DOHH2 (cell line): ENCODE results near the gene STRADA.

Source experiments
- H3F3A ChIP-seq: fragments of 200-600 bp; sonication (generic), shearing (Covaris generic); 2 replicates; pipeline ENCODE4 v1.6.0; 2016; ENCODE audit warnings: antibody characterized with exemption, mild to moderate bottlenecking; ENCODE audit not compliant: control insufficient read depth, insufficient read depth
- H3K27ac ChIP-seq: fragments of 200-600 bp; sonication (generic); 2 replicates; pipeline ENCODE4 v1.5.1; 2014; ENCODE audit warnings: low read depth, mild to moderate bottlenecking, low read length, moderate library complexity
- H3K27me3 ChIP-seq: fragments of 200-600 bp; sonication (generic); 2 replicates; pipeline ENCODE4 v1.6.1; 2014; ENCODE audit warnings: mild to moderate bottlenecking, low read length, mixed read lengths; ENCODE audit not compliant: control insufficient read depth
- H3K36me3 ChIP-seq: fragments of 200-600 bp; sonication (generic); 2 replicates; pipeline ENCODE4 v1.6.1; 2014; ENCODE audit warnings: mild to moderate bottlenecking, low read length, moderate library complexity, mixed read lengths; ENCODE audit not compliant: control insufficient read depth
- H3K4me1 ChIP-seq: fragments of 200-600 bp; sonication (generic); 2 replicates; pipeline ENCODE4 v1.6.1; 2014; ENCODE audit warnings: mild to moderate bottlenecking, low read length, mixed read lengths; ENCODE audit not compliant: control insufficient read depth
- H3K4me2 ChIP-seq: fragments of 200-600 bp; sonication (generic); 2 replicates; pipeline ENCODE4 v1.6.0; 2014; ENCODE audit warnings: mild to moderate bottlenecking, low read length, moderate library complexity
- H3K4me3 ChIP-seq: fragments of 200-600 bp; sonication (generic); 2 replicates; pipeline ENCODE4 v1.5.1; 2014; ENCODE audit warnings: mild to moderate bottlenecking, low read length, mixed read lengths
- H3K79me2 ChIP-seq: fragments of 200-600 bp; sonication (generic); 2 replicates; pipeline ENCODE4 v1.6.1; 2014; ENCODE audit warnings: mild to moderate bottlenecking, low read length, mixed read lengths; ENCODE audit not compliant: control insufficient read depth
- H3K9me2 ChIP-seq: fragments of 200-600 bp; sonication (generic); replicated peaks from 2 replicates; pipeline ENCODE4 v1.6.1; 2014; ENCODE audit warnings: mild to moderate bottlenecking, low read length, mixed read lengths; ENCODE audit not compliant: control insufficient read depth
- H3K9me3 ChIP-seq: fragments of 200-600 bp; sonication (generic); 2 replicates; pipeline ENCODE4 v1.6.1; 2014; ENCODE audit warnings: antibody characterized with exemption, low read length, mixed read lengths; ENCODE audit not compliant: control insufficient read depth, insufficient read depth
- H4K20me1 ChIP-seq: fragments of 200-600 bp; sonication (generic); 2 replicates; pipeline ENCODE4 v1.6.0; 2014; ENCODE audit warnings: low read depth, mild to moderate bottlenecking, antibody characterized with exemption, low read length, moderate library complexity; ENCODE audit not compliant: control insufficient read depth, insufficient read depth
- EZH2phosphoT487 ChIP-seq: fragments of 200-600 bp; sonication (generic); IDR thresholded peaks from 2 replicates; pipeline ENCODE4 v1.6.1; 2017; ENCODE audit warnings: borderline replicate concordance, mild to moderate bottlenecking, antibody characterized with exemption, low read length, moderate library complexity, mixed read lengths
- TF ChIP-seq, protein P1 (sequence below): fragments of 200-600 bp; sonication (generic); IDR thresholded peaks from one replicate; pipeline ENCODE4 v1.5.1; 2014; ENCODE audit warnings: antibody characterized with exemption, mild to moderate bottlenecking, low read depth, low read length; ENCODE audit not compliant: poor library complexity, severe bottlenecking

Gene STRADA

GRCh38 chr17:63741143-63741407 lies 524 bp downstream of the STRADA start:
- H3K36me3 ChIP-seq = peaks cover 23% of the 10 kb centered on the region
- peaks cover 27% of the 10 kb centered on the region for H3F3A ChIP-seq
- no peaks in the 10 kb centered on the region; the same call in 1 of the 2 replicates for H4K20me1 ChIP-seq
- H3K27me3 ChIP-seq = no peaks in the 10 kb centered on the region
- no peaks in the 10 kb centered on the region for H3K9me3 ChIP-seq
- H3K4me1 ChIP-seq = peaks cover 46% of the 10 kb centered on the region
- H3K4me3 ChIP-seq = peak overlapping the region; percentile 79
- H3K27ac ChIP-seq = peak overlapping the region; percentile 96
- no peaks in the 10 kb centered on the region for H3K9me2 ChIP-seq
- H3K79me2 ChIP-seq = peaks cover 36% of the 10 kb centered on the region
- peak overlapping the region; percentile 83 for H3K4me2 ChIP-seq
- TF ChIP-seq, protein P1, sequence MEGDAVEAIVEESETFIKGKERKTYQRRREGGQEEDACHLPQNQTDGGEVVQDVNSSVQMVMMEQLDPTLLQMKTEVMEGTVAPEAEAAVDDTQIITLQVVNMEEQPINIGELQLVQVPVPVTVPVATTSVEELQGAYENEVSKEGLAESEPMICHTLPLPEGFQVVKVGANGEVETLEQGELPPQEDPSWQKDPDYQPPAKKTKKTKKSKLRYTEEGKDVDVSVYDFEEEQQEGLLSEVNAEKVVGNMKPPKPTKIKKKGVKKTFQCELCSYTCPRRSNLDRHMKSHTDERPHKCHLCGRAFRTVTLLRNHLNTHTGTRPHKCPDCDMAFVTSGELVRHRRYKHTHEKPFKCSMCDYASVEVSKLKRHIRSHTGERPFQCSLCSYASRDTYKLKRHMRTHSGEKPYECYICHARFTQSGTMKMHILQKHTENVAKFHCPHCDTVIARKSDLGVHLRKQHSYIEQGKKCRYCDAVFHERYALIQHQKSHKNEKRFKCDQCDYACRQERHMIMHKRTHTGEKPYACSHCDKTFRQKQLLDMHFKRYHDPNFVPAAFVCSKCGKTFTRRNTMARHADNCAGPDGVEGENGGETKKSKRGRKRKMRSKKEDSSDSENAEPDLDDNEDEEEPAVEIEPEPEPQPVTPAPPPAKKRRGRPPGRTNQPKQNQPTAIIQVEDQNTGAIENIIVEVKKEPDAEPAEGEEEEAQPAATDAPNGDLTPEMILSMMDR = no peak
- TF ChIP-seq EZH2phosphoT487 = no peak

GRCh38 chr17:63740464-63741142 lies 996 bp downstream of the STRADA start:
- peak overlapping the region; percentile 96 for H3K27ac ChIP-seq

GRCh38 chr17:63735691-63736090 lies 5.9 kb downstream of the STRADA start:
- Histone ChIP-seq H3K4me3 (no peak overlapping the region), H4K20me1 (no peaks in the 10 kb centered on the region; the same call in 1 of the 2 replicates), H3K27ac (no peak overlapping the region), H3K9me2 (no peaks in the 10 kb centered on the region), H3K4me2 (no peak overlapping the region), H3K27me3 (no peaks in the 10 kb centered on the region), H3K4me1 (peaks cover 10% of the 10 kb centered on the region), H3F3A (0 out of 2 replicates have a peak, but pooled peaks cover 3% of the 10 kb centered on the region), H3K79me2 (peaks cover 39% of the 10 kb centered on the region), H3K36me3 (peaks cover 3% of the 10 kb centered on the region; the same call in 1 of the 2 replicates), H3K9me3 (no peaks in the 10 kb centered on the region)
- TF ChIP-seq EZH2phosphoT487 = no peak
- TF ChIP-seq, protein P1 = no peak

More at GRCh38 chr17:63740464-63741142, 996 bp downstream of the STRADA start:
- peaks cover 39% of the 10 kb centered on the region for H3K79me2 ChIP-seq
- peaks cover 18% of the 10 kb centered on the region for H3K36me3 ChIP-seq
- no peaks in the 10 kb centered on the region for H3K9me3 ChIP-seq
- H3K4me3 ChIP-seq = peak overlapping the region; percentile 79
- H3K4me2 ChIP-seq = peak overlapping the region; percentile 83
- TF ChIP-seq, protein P1 = no peak
- TF ChIP-seq EZH2phosphoT487 = no peak
- no peaks in the 10 kb centered on the region for H3K9me2 ChIP-seq
- no peaks in the 10 kb centered on the region for H3K27me3 ChIP-seq
- H3F3A ChIP-seq = peaks cover 22% of the 10 kb centered on the region
- no peaks in the 10 kb centered on the region; the same call in 1 of the 2 replicates for H4K20me1 ChIP-seq
- H3K4me1 ChIP-seq = peaks cover 41% of the 10 kb centered on the region
